Loucy (cell line): ENCODE results near the gene MAP2K4.

ENCODE experiments used
- H2AFZ ChIP-seq: fragments of 200-600 bp; sonication (generic); 2 replicates; pipeline ENCODE4 v1.6.0; 2016; ENCODE audit warnings: antibody characterized with exemption, mild to moderate bottlenecking, low read length, moderate library complexity
- H3F3A ChIP-seq: fragments of 200-600 bp; 2 replicates; pipeline ENCODE4 v1.6.0; 2016; ENCODE audit warnings: antibody characterized with exemption, low read depth, mild to moderate bottlenecking
- H3K27me3 ChIP-seq: fragments of 200-600 bp; sonication (generic); 2 replicates; pipeline ENCODE4 v1.6.1; 2014; ENCODE audit warnings: low read length, mild to moderate bottlenecking; ENCODE audit not compliant: insufficient read depth, poor library complexity, severe bottlenecking
- H3K36me3 ChIP-seq: fragments of 200-600 bp; sonication (generic); 2 replicates; pipeline ENCODE4 v1.6.1; 2016; ENCODE audit warnings: low read length; ENCODE audit not compliant: insufficient read depth
- H3K4me1 ChIP-seq: fragments of 200-600 bp; sonication (generic); 2 replicates; pipeline ENCODE4 v1.5.1; 2014; ENCODE audit warnings: low read length, mild to moderate bottlenecking; ENCODE audit not compliant: insufficient read depth, poor library complexity, severe bottlenecking
- H3K4me2 ChIP-seq: fragments of 200-600 bp; sonication (generic); 2 replicates; pipeline ENCODE4 v1.6.0; 2014; ENCODE audit warnings: antibody characterized with exemption, low read length, low read depth, mild to moderate bottlenecking; ENCODE audit not compliant: poor library complexity, severe bottlenecking
- H3K4me3 ChIP-seq: fragments of 200-600 bp; sonication (generic); 2 replicates; pipeline ENCODE4 v1.5.1; 2014; ENCODE audit warnings: low read length, mild to moderate bottlenecking, mixed read lengths; ENCODE audit not compliant: poor library complexity, severe bottlenecking
- H3K79me2 ChIP-seq: fragments of 200-600 bp; sonication (generic); 2 replicates; pipeline ENCODE4 v1.6.1; 2014; ENCODE audit warnings: low read length; ENCODE audit not compliant: insufficient read depth
- H3K9ac ChIP-seq: fragments of 200-600 bp; sonication (generic); 2 replicates; pipeline ENCODE4 v1.6.0; 2014; ENCODE audit warnings: mild to moderate bottlenecking, low read depth, low read length, moderate library complexity; ENCODE audit not compliant: poor library complexity, severe bottlenecking
- H3K9me2 ChIP-seq: fragments of 200-600 bp; sonication (generic); replicated peaks from 2 replicates; pipeline ENCODE4 v1.6.1; 2016; ENCODE audit warnings: low read depth, low read length, mixed read lengths
- H3K9me3 ChIP-seq: fragments of 200-600 bp; sonication (generic); 2 replicates; pipeline ENCODE4 v1.6.1; 2014; ENCODE audit warnings: mild to moderate bottlenecking, antibody characterized with exemption, low read length, low read depth; ENCODE audit not compliant: insufficient read depth
- H4K20me1 ChIP-seq: fragments of 200-600 bp; sonication (generic); 2 replicates; pipeline ENCODE4 v1.6.0; 2014; ENCODE audit warnings: antibody characterized with exemption, low read length, mild to moderate bottlenecking; ENCODE audit not compliant: insufficient read depth, poor library complexity, severe bottlenecking
- EZH2phosphoT487 ChIP-seq: fragments of 200-600 bp; IDR thresholded peaks from 2 replicates; pipeline ENCODE4 v1.6.1; 2018; ENCODE audit warnings: antibody characterized with exemption, mild to moderate bottlenecking, moderate library complexity, borderline replicate concordance
- TF ChIP-seq, protein P1 (sequence below): fragments of 200-600 bp; sonication (generic); conservative IDR thresholded peaks from 2 replicates; pipeline ENCODE4 v1.5.1; 2014; ENCODE audit warnings: mild to moderate bottlenecking, antibody characterized with exemption, low read length

Gene MAP2K4

DNA sequence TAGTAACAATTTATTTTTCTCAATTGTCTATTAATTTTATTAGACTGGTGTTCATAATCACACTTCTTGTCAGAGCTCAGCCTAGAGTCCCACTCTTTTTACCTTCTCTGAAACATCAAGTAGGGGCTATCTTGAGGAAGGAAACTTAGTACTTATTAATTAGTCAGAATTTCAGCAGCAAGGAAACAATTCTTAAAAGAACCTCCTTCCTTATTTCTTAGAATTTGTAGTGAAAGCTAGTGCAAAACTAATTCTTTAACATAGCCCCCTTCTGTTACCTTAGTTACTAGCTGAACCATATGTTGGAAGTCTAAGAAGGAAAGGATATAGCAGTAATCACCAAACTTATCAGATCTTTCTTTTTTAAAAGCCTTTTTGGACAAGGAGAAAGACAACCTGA lies 35.2 kb downstream of the MAP2K4 start:
- TF ChIP-seq EZH2phosphoT487 = no peak
- TF ChIP-seq, protein P1, sequence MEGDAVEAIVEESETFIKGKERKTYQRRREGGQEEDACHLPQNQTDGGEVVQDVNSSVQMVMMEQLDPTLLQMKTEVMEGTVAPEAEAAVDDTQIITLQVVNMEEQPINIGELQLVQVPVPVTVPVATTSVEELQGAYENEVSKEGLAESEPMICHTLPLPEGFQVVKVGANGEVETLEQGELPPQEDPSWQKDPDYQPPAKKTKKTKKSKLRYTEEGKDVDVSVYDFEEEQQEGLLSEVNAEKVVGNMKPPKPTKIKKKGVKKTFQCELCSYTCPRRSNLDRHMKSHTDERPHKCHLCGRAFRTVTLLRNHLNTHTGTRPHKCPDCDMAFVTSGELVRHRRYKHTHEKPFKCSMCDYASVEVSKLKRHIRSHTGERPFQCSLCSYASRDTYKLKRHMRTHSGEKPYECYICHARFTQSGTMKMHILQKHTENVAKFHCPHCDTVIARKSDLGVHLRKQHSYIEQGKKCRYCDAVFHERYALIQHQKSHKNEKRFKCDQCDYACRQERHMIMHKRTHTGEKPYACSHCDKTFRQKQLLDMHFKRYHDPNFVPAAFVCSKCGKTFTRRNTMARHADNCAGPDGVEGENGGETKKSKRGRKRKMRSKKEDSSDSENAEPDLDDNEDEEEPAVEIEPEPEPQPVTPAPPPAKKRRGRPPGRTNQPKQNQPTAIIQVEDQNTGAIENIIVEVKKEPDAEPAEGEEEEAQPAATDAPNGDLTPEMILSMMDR = no peak
- no peaks in the 10 kb centered on the region for H3K9me3 ChIP-seq
- H3K36me3 ChIP-seq = peaks cover 10% of the 10 kb centered on the region; the same call in 1 of the 2 replicates
- H2AFZ ChIP-seq = no peak overlapping the region
- no peak overlapping the region for H3K4me2 ChIP-seq
- H3K79me2 ChIP-seq = peaks cover 62% of the 10 kb centered on the region
- H3K9me2 ChIP-seq = no peaks in the 10 kb centered on the region
- peaks cover 18% of the 10 kb centered on the region for H3K4me1 ChIP-seq
- no peak overlapping the region for H3K4me3 ChIP-seq
- H3F3A ChIP-seq = no peaks in the 10 kb centered on the region
- H4K20me1 ChIP-seq = peaks cover 24% of the 10 kb centered on the region
- H3K27me3 ChIP-seq = no peaks in the 10 kb centered on the region
- H3K9ac ChIP-seq = no peak overlapping the region

DNA sequence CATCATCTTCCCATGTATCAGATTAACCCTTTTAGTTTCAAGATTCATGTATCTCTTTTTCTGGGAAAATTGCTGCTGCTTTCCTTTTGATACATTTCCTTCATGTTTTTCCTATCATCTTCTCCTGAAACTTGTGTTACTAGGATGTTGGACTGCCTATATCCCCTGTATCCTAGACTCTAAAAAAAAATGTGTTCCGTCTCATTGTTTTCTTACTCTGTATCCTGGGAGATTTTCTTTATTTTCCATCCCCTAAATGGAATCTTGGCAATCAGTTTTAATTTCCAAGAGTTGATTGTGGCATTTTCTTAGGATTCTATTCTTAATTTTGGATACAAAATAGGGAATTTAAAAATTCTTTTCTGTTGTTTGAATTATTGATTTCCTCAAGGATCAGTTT lies 36.8 kb downstream of the MAP2K4 start:
- no peaks in the 10 kb centered on the region for H3K9me3 ChIP-seq
- H3K4me2 ChIP-seq = no peak overlapping the region
- no peak overlapping the region for H3K4me3 ChIP-seq
- H3K36me3 ChIP-seq = peaks cover 15% of the 10 kb centered on the region; the same call in 1 of the 2 replicates
- H3F3A ChIP-seq = no peaks in the 10 kb centered on the region
- TF ChIP-seq, protein P1 = no peak
- TF ChIP-seq EZH2phosphoT487 = no peak
- H2AFZ ChIP-seq = no peak overlapping the region
- peaks cover 18% of the 10 kb centered on the region for H3K4me1 ChIP-seq
- peaks cover 24% of the 10 kb centered on the region for H4K20me1 ChIP-seq
- H3K27me3 ChIP-seq = no peaks in the 10 kb centered on the region
- H3K9ac ChIP-seq = no peak overlapping the region
- H3K9me2 ChIP-seq = no peaks in the 10 kb centered on the region
- H3K79me2 ChIP-seq = peaks cover 55% of the 10 kb centered on the region

DNA sequence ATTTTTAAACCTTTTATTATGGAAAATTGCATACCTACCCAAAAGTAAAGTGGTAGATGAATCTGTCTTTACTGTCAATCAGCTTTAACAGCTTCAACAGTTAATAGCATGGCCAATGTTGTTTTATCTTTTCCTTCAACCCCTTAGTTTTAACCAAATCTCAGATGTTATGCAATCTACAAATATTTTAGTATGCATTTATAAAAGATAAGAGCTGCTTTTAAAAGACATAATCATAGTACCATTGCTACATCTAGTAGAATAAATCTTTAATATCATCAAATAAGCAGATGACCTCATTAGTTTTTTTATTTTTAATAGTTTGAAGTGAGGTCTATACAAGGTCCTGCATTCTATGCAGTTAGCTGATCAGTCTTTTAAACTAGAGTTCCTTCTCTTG lies 37.9 kb downstream of the MAP2K4 start:
- peaks cover 50% of the 10 kb centered on the region; the same call in 1 of the 2 replicates for H3K79me2 ChIP-seq
- no peak overlapping the region for H3K4me2 ChIP-seq
- peaks cover 15% of the 10 kb centered on the region; the same call in 1 of the 2 replicates for H3K36me3 ChIP-seq
- H3K9me2 ChIP-seq = no peaks in the 10 kb centered on the region
- H3K4me1 ChIP-seq = peaks cover 15% of the 10 kb centered on the region
- H2AFZ ChIP-seq = no peak overlapping the region
- no peaks in the 10 kb centered on the region for H3F3A ChIP-seq
- TF ChIP-seq EZH2phosphoT487 = no peak
- TF ChIP-seq, protein P1 = no peak
- H3K9ac ChIP-seq = no peak overlapping the region
- no peaks in the 10 kb centered on the region for H3K27me3 ChIP-seq
- no peaks in the 10 kb centered on the region for H3K9me3 ChIP-seq
- peaks cover 16% of the 10 kb centered on the region for H4K20me1 ChIP-seq
- H3K4me3 ChIP-seq = no peak overlapping the region
